Liver (tissue), 3 donors: ENCODE results near the gene PTH1R.

ENCODE experiments used
- ATF3 ChIP-seq: IDR thresholded peaks from 2 replicates; pipeline ENCODE4 v1.6.1; 2016; ENCODE audit warnings: antibody characterized with exemption
- CTCF ChIP-seq: fragments of 150-350 bp; IDR thresholded peaks from 2 replicates; pipeline ENCODE4 v1.5.1; 2017; ENCODE audit warnings: improper control_type of control experiment, low read depth, low read length; ENCODE audit not compliant: missing input control
- HNF4G ChIP-seq: IDR thresholded peaks from 2 replicates; pipeline ENCODE4 v1.6.1; 2016; ENCODE audit warnings: antibody characterized with exemption
- JUND ChIP-seq, 2 donors: IDR thresholded peaks; 2 replicates each; pipeline ENCODE4 v1.6.1; 2016; ENCODE audit warnings: antibody characterized with exemption in 2 of 2
- RAD21 ChIP-seq, 2 donors: IDR thresholded peaks; 2 replicates each; pipeline ENCODE4 v1.6.1; 2016; ENCODE audit warnings: antibody characterized with exemption in 2 of 2, mild to moderate bottlenecking in 2 of 2
- RXRA ChIP-seq, 2 donors: IDR thresholded peaks; 2 replicates each; pipeline ENCODE4 v1.6.1; 2017 to 2018; ENCODE audit warnings: antibody characterized with exemption in 2 of 2, mild to moderate bottlenecking in 1 of 2
- TAF1 ChIP-seq: conservative IDR thresholded peaks from 2 replicates; pipeline ENCODE4 v1.6.1; 2016; ENCODE audit warnings: antibody characterized with exemption, mild to moderate bottlenecking
- YY1 ChIP-seq: IDR thresholded peaks from 2 replicates; pipeline ENCODE4 v1.6.1; 2016; ENCODE audit warnings: antibody characterized with exemption, mild to moderate bottlenecking
- TF ChIP-seq, protein P1 (sequence below): IDR thresholded peaks from 2 replicates; pipeline ENCODE4 v1.6.1; 2016; ENCODE audit warnings: antibody characterized with exemption, mild to moderate bottlenecking
- TF ChIP-seq, protein P2 (sequence below): IDR thresholded peaks from 2 replicates; pipeline ENCODE4 v1.6.1; 2016; ENCODE audit warnings: antibody characterized with exemption
- donor health status: healthy.
- donor health status: healthy.

DNA sequence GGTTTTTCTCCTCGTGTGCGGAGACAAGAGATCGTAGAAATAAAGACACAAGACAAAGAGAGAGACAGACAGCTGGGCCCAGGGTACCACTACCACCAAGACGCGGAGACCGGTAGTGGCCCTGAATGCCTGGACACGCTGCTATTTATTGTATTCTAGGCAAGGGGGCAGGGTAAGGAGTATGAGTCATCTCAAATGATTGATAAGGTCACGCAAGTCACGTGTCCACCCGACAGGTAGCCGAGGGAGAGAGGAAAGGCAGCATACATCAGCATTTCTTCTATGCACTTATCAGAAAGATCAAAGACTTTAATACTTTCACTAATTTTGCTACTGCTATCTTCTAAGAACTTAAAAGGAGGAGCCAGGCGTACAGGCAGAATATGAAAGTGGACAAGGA, 42.5 kb upstream of the PTH1R start:
- TF ChIP-seq HNF4G (no peak), TAF1 (no peak), RAD21 (IDR thresholded peaks at IDR 0.05) (no peak), RXRA (IDR thresholded peaks at IDR 0.05) (no peak), ATF3 (no peak), CTCF (no peak), YY1 (no peak), JUND (IDR thresholded peaks at IDR 0.05) (no peak)
- TF ChIP-seq, protein P1, sequence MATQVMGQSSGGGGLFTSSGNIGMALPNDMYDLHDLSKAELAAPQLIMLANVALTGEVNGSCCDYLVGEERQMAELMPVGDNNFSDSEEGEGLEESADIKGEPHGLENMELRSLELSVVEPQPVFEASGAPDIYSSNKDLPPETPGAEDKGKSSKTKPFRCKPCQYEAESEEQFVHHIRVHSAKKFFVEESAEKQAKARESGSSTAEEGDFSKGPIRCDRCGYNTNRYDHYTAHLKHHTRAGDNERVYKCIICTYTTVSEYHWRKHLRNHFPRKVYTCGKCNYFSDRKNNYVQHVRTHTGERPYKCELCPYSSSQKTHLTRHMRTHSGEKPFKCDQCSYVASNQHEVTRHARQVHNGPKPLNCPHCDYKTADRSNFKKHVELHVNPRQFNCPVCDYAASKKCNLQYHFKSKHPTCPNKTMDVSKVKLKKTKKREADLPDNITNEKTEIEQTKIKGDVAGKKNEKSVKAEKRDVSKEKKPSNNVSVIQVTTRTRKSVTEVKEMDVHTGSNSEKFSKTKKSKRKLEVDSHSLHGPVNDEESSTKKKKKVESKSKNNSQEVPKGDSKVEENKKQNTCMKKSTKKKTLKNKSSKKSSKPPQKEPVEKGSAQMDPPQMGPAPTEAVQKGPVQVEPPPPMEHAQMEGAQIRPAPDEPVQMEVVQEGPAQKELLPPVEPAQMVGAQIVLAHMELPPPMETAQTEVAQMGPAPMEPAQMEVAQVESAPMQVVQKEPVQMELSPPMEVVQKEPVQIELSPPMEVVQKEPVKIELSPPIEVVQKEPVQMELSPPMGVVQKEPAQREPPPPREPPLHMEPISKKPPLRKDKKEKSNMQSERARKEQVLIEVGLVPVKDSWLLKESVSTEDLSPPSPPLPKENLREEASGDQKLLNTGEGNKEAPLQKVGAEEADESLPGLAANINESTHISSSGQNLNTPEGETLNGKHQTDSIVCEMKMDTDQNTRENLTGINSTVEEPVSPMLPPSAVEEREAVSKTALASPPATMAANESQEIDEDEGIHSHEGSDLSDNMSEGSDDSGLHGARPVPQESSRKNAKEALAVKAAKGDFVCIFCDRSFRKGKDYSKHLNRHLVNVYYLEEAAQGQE, result no peak
- TF ChIP-seq, protein P2, sequence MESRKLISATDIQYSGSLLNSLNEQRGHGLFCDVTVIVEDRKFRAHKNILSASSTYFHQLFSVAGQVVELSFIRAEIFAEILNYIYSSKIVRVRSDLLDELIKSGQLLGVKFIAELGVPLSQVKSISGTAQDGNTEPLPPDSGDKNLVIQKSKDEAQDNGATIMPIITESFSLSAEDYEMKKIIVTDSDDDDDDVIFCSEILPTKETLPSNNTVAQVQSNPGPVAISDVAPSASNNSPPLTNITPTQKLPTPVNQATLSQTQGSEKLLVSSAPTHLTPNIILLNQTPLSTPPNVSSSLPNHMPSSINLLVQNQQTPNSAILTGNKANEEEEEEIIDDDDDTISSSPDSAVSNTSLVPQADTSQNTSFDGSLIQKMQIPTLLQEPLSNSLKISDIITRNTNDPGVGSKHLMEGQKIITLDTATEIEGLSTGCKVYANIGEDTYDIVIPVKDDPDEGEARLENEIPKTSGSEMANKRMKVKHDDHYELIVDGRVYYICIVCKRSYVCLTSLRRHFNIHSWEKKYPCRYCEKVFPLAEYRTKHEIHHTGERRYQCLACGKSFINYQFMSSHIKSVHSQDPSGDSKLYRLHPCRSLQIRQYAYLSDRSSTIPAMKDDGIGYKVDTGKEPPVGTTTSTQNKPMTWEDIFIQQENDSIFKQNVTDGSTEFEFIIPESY, result no peak
